ENCODE data around the gene BBS1. TPM values are rescaled to one million over a fixed set of nuclear protein-coding genes. Genes with fewer than 3 reads are reported as not detected.

The BBS1 gene
- total RNA-seq, 1 donor from 2014 or later = 71.8 TPM

DNA sequence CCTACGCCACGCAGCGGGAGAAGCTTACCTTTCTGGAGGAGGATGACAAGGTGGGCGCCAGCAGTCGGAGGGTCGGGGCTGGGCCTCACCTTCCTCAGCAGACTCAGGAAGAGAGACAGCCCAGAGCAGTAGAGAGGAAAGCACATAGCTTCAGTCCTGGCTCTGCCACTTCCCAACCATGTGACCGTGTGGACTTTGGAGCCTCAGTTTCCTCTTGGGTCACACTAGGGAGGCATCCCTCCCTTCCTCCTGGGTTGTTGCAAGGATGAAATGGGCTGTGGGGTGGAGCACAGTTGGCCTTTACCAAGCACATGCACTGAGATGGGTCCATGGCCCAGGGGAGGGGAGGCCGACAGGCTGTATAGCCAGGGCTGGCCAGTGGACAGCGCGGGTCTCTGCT lies 17.3 kb upstream of the BBS1 start:
- H3K27ac Mint-ChIP-seq = no peak overlapping the region
- no peaks in the 10 kb centered on the region for H3K4me1 Mint-ChIP-seq (ENCODE audit: unreplicated experiment)
- H3K36me3 Mint-ChIP-seq = peaks cover 4% of the 10 kb centered on the region
- no peak overlapping the region for H3K4me3 Mint-ChIP-seq
- H3K27me3 Mint-ChIP-seq = no peaks in the 10 kb centered on the region
- TF ChIP-seq, protein P1, sequence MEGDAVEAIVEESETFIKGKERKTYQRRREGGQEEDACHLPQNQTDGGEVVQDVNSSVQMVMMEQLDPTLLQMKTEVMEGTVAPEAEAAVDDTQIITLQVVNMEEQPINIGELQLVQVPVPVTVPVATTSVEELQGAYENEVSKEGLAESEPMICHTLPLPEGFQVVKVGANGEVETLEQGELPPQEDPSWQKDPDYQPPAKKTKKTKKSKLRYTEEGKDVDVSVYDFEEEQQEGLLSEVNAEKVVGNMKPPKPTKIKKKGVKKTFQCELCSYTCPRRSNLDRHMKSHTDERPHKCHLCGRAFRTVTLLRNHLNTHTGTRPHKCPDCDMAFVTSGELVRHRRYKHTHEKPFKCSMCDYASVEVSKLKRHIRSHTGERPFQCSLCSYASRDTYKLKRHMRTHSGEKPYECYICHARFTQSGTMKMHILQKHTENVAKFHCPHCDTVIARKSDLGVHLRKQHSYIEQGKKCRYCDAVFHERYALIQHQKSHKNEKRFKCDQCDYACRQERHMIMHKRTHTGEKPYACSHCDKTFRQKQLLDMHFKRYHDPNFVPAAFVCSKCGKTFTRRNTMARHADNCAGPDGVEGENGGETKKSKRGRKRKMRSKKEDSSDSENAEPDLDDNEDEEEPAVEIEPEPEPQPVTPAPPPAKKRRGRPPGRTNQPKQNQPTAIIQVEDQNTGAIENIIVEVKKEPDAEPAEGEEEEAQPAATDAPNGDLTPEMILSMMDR (conservative IDR thresholded peaks at IDR 0.05) = no peak
- H3K9me3 Mint-ChIP-seq = no peaks in the 10 kb centered on the region
- DNase-seq (ENCODE audit: extremely low spot score, unreplicated experiment) = no peak

DNA sequence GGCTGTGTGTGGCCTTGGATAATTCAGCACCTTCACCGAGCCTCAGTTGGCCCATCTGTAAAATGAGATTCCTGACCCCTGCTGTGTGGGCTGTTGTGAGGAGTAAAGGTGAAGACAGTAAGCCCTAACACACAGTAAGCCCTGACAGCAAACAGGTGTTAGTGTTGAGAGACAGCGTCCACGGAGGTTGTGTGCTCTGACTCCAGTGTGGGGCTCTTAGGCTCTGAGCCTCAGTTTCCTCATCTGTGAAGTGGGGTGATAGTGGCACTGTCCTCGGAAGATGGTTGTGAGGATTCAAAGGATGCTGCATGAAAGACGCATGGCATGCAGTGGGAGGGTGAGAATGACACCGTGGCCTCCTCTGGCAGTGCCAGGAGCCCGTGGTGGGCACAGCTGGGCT lies 16.0 kb upstream of the BBS1 start:
- no peak for DNase-seq (ENCODE audit: extremely low spot score, unreplicated experiment)
- Mint-ChIP-seq H3K27me3 (no peaks in the 10 kb centered on the region), H3K27ac (no peak overlapping the region), H3K4me3 (no peak overlapping the region), H3K36me3 (no peaks in the 10 kb centered on the region), H3K9me3 (no peaks in the 10 kb centered on the region), H3K4me1 (ENCODE audit: unreplicated experiment) (no peaks in the 10 kb centered on the region)
- TF ChIP-seq, protein P1 (conservative IDR thresholded peaks at IDR 0.05) = no peak

DNA sequence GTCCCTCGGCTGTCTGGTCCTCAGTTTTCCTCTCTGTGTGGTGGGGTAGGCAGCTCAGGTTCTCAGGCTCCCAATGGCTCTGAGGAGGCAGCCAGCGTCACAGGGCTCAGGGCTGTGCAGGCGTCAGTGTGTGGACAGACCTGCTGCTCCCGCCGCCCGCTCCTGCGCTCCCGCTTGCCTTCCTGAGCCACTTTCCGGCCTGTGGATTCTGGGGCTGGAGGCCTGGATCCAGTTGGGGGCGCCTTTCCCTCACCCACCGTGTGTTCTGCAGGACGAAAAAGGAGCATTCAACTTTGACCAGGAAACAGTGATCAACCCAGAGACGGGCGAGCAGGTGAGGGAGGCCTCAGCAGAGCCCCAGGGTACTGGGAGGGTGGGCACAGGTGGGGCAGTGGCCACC lies 15.5 kb upstream of the BBS1 start:
- Mint-ChIP-seq H3K4me1 (ENCODE audit: unreplicated experiment) (no peaks in the 10 kb centered on the region), H3K9me3 (no peaks in the 10 kb centered on the region), H3K4me3 (no peak overlapping the region), H3K36me3 (no peaks in the 10 kb centered on the region), H3K27ac (no peak overlapping the region), H3K27me3 (no peaks in the 10 kb centered on the region)
- DNase-seq (ENCODE audit: extremely low spot score, unreplicated experiment) = no peak
- TF ChIP-seq, protein P1 (conservative IDR thresholded peaks at IDR 0.05) = no peak

DNA sequence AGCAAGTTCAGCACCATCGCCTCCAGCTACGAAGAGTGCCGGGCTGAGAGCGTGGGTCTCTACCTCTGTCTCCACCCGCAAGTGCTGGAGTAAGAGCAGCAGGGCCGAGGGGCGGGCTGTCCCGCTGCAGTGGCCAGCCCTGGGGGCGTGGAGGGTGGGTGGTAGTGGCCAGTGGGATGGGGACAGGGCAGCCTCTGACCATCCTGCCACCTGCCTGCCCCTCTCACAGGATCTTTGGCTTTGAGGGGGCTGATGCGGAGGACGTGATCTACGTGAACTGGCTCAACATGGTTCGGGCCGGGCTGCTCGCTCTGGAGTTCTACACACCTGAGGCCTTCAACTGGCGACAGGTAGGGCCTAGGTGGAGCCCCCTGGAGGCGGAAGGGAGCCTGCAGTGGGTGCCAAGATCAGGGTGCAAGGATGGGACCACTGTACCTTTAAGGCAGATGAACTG lies 15.0 kb upstream of the BBS1 start:
- Mint-ChIP-seq H3K36me3 (no peaks in the 10 kb centered on the region), H3K9me3 (no peaks in the 10 kb centered on the region)
- no peak for DNase-seq (ENCODE audit: extremely low spot score, unreplicated experiment)

DNA sequence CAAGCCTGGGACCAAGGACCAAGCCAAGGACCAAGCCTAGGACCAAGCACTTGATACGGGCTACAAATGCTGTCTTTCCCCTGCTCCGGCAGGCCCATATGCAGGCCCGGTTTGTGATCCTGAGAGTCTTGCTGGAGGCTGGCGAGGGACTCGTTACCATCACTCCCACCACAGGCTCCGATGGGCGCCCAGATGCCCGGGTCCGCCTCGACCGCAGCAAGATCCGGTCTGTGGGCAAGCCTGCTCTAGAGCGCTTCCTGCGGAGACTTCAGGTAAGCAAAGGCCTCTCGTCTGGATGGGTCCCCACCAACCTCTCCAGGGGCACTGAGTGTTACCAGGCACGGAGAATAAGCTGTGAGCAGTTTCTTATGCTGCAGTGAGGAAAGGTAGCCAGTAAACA lies 13.2 kb upstream of the BBS1 start:
- no peak for DNase-seq (ENCODE audit: extremely low spot score, unreplicated experiment)
- Mint-ChIP-seq H3K27me3 (no peaks in the 10 kb centered on the region), H3K4me1 (ENCODE audit: unreplicated experiment) (no peaks in the 10 kb centered on the region), H3K4me3 (no peak overlapping the region), H3K9me3 (no peaks in the 10 kb centered on the region), H3K27ac (no peak overlapping the region), H3K36me3 (no peaks in the 10 kb centered on the region)
- TF ChIP-seq, protein P1 (conservative IDR thresholded peaks at IDR 0.05) = no peak

More for the DNA sequence above, 15.0 kb upstream of the BBS1 start:
- H3K27ac Mint-ChIP-seq = no peak overlapping the region
- H3K4me1 Mint-ChIP-seq (ENCODE audit: unreplicated experiment) = no peaks in the 10 kb centered on the region
- no peaks in the 10 kb centered on the region for H3K27me3 Mint-ChIP-seq
- TF ChIP-seq, protein P1 (conservative IDR thresholded peaks at IDR 0.05) = peak; percentile 41
- H3K4me3 Mint-ChIP-seq = no peak overlapping the region

DNA sequence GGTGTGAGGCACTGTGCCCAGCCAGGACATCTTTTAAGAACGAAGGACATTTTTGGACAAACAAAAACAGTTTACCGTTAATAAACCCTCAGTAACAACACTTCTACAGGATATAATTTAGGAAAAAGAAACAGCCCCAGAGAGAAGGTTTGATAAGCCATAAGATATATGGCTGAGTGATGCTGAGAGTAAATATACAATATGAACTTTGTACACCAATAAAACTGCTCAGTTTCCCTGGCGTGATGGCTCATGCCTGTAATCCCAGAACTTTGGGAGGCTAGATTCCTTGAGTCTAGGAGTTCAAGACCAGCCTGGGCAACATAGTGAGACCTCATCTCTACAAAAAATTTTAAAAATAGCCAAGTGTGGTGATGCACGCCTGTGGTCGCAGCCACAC lies 11.9 kb upstream of the BBS1 start:
- H3K27ac Mint-ChIP-seq = no peak overlapping the region
- no peaks in the 10 kb centered on the region for H3K9me3 Mint-ChIP-seq
- H3K4me3 Mint-ChIP-seq = no peak overlapping the region
- H3K4me1 Mint-ChIP-seq (ENCODE audit: unreplicated experiment) = no peaks in the 10 kb centered on the region
- no peaks in the 10 kb centered on the region for H3K36me3 Mint-ChIP-seq
- H3K27me3 Mint-ChIP-seq = no peaks in the 10 kb centered on the region
- TF ChIP-seq, protein P1 (conservative IDR thresholded peaks at IDR 0.05) = no peak
- no peak for DNase-seq (ENCODE audit: extremely low spot score, unreplicated experiment)
